BLaER1 (cell line): ENCODE results near the gene LGALS4.
"Not testable (repeated sequence)": the region's sequence is repeated elsewhere in the genome, so short reads cannot be mapped to it uniquely, and the experiment has no call there.

Experiments used
- H3K27ac ChIP-seq: shearing (Covaris generic); formaldehyde crosslinking; 2 replicates; pipeline ENCODE4 v1.8.1; 2022
- H3K27me3 ChIP-seq: shearing (Covaris generic); formaldehyde crosslinking; 2 replicates; pipeline ENCODE4 v1.8.1; 2022
- H3K36me3 ChIP-seq: shearing (Covaris generic); formaldehyde crosslinking; 2 replicates; pipeline ENCODE4 v1.8.1; 2022
- H3K4me1 ChIP-seq: shearing (Covaris generic); formaldehyde crosslinking; 2 replicates; pipeline ENCODE4 v1.8.1; 2022
- H3K4me2 ChIP-seq: shearing (Covaris generic); formaldehyde crosslinking; 2 replicates; pipeline ENCODE4 v1.8.1; 2022
- H3K4me3 ChIP-seq: shearing (Covaris generic); formaldehyde crosslinking; 2 replicates; pipeline ENCODE4 v1.8.1; 2022
- H3K9ac ChIP-seq: shearing (Covaris generic); formaldehyde crosslinking; 2 replicates; pipeline ENCODE4 v1.8.1; 2022
- H3K9me3 ChIP-seq: shearing (Covaris generic); formaldehyde crosslinking; 2 replicates; pipeline ENCODE4 v1.8.1; 2022
- H4K20me1 ChIP-seq: shearing (Covaris generic); formaldehyde crosslinking; 2 replicates; pipeline ENCODE4 v1.8.1; 2022
- Cebpa-rat ChIP-seq: shearing (Covaris generic); IDR thresholded peaks from 2 replicates; pipeline ENCODE4 v1.8.1; 2022

Gene LGALS4

DNA sequence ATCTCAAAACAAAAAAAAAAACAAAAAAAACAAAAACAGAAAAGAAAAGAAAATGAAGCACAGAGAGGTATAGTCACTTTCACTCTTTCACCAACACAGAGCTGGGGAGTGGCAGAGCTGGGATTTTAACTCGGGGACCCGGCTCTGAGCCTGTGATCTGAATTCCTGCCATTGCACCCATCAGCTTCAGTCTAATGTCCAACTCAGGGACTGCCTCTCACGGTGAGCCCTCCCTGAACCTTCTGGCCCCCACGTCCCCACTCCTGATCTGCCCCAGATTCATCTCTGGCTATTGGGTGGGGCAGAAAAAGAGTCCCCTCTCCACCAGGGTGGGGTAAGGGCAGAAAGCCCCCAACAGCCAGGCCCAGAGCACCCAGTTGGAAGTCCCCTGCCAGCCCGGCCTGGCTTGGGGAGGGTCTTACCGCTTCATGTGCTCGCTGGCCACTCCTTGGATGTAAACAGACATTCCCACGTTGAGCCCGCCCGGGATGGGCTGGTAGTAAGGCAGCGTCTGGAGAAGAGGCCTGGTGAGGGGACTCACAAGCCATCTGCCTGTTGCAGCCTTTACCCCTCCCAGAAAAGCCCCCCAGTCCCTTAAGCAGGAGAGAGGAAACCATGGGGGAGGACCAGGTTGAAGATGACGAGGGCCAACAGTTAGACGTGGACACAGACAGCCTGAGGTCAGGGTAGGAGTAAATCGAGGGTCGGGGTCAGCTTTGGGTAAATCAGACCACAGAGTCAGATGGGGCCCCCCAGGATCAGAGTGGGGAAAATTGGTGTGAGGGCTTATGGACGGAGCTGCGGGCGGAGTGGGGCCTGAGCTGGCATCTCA, 520 bp downstream of the LGALS4 start:
- Histone ChIP-seq H3K36me3 (peaks cover 34% of the 10 kb centered on the region), H3K9ac (no peak overlapping the region), H3K27ac (no peak overlapping the region), H3K4me2 (no peak overlapping the region), H3K9me3 (peaks cover 7% of the 10 kb centered on the region; the same call in 1 of the 2 replicates), H3K4me3 (no peak overlapping the region), H3K4me1 (peaks cover 6% of the 10 kb centered on the region), H3K27me3 (no peaks in the 10 kb centered on the region), H4K20me1 (no peaks in the 10 kb centered on the region)
- TF ChIP-seq Cebpa-rat: no peak

DNA sequence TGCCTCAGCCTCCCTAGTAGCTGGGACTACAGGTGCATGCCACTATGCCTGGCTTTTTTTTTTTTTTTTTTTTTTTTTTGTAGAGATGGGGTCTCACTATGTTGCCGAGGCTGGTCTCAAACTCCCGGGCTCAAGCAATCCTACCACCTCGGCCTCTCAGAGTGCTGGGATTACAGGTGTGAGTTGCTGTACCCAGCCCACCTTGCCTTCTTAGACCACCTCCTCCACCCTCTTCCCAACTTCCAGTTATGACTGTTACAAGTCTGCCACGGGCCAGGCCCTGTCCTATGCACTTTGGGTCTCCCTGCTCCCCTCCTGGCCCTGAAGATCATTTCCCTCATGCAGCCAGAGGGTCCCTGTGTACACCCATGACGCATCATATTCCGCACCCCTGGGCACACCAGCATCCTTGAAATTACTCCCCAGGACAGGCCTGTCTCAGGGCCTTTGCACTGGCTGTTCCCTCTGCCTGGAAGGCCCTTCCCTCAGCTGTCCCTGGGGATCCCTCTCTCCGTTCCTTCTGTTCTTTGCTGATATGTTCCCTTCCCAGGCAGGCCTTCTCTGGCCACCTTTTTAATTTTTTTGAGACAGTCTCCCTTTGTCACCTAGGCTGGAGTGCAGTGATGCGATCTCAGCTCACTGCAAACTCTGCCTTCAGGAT, 3.0 kb downstream of the LGALS4 start:
- Histone ChIP-seq H3K36me3 (peaks cover 9% of the 10 kb centered on the region), H3K9ac (no peak overlapping the region), H3K9me3 (peaks cover 7% of the 10 kb centered on the region; the same call in 1 of the 2 replicates), H4K20me1 (no peaks in the 10 kb centered on the region), H3K4me1 (peaks cover 19% of the 10 kb centered on the region), H3K27ac (no peak overlapping the region), H3K27me3 (no peaks in the 10 kb centered on the region), H3K4me2 (no peak overlapping the region), H3K4me3 (no peak overlapping the region)
- no peak for TF ChIP-seq Cebpa-rat

DNA sequence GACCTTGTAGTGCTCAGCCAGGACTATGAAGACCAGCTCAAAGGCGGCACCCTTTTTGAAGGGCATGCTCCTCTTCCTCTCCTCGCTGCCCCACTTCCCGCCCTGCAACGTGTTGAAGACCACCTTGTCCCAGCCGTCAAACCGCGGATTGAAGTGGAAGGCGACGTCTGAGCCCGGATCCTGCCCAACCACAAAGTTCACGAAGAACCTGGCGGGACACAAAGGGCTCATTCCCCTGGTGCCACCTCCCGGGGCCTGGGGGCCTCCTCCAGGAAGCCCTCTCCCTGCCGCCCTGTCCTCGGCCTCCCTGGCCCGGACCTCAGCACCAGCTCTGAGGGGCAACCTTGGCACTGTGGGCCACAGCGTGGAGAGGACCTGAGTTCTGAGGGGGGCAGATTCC, 4.0 kb downstream of the LGALS4 start:
- no peaks in the 10 kb centered on the region for H3K27me3 ChIP-seq
- no peak overlapping the region for H3K4me2 ChIP-seq
- H3K4me1 ChIP-seq: peaks cover 19% of the 10 kb centered on the region
- no peaks in the 10 kb centered on the region for H4K20me1 ChIP-seq
- no peak for TF ChIP-seq Cebpa-rat
- peaks cover 4% of the 10 kb centered on the region; the same call in 1 of the 2 replicates for H3K36me3 ChIP-seq
- H3K9ac ChIP-seq: no peak overlapping the region
- H3K27ac ChIP-seq: no peak overlapping the region
- H3K9me3 ChIP-seq: peaks cover 7% of the 10 kb centered on the region; the same call in 1 of the 2 replicates
- H3K4me3 ChIP-seq: no peak overlapping the region

DNA sequence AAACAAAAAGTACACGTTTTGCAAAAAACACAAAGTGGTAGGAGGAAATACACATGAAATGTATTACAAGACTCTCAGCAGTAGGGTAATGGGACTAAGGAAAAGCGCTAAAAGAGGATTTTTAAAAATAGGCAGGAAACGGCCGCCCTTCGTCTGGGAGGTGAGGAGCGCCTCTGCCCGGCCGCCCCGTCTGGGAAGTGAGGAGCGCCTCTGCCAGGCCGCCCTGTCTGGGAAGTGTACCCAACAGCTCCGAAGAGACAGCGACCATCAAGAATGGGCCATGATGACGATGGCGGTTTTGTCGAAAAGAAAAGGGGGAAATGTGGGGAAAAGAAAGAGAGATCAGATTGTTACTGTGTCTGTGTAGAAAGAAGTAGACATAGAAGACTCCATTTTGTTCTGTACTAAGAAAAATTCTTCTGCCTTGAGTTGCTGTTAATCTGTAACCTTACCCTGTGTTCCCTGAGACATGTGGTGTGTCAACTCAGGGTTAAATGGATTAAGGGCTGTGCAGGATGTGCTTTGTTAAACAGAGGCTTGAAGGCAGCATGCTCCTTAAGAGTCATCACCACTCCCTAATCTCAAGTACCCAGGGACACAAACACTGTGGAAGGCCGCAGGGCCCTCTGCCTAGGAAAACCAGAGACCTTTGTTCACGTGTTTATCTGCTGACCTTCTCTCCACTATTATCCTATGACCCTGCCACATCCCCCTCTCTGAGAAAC, 5.2 kb downstream of the LGALS4 start:
- not testable (repeated sequence) for H3K4me2 ChIP-seq, H3K9me3 ChIP-seq, H3K4me3 ChIP-seq, H3K27me3 ChIP-seq, H3K27ac ChIP-seq, H3K36me3 ChIP-seq, H4K20me1 ChIP-seq, H3K9ac ChIP-seq
- peaks cover 19% of the 10 kb centered on the region for H3K4me1 ChIP-seq

DNA sequence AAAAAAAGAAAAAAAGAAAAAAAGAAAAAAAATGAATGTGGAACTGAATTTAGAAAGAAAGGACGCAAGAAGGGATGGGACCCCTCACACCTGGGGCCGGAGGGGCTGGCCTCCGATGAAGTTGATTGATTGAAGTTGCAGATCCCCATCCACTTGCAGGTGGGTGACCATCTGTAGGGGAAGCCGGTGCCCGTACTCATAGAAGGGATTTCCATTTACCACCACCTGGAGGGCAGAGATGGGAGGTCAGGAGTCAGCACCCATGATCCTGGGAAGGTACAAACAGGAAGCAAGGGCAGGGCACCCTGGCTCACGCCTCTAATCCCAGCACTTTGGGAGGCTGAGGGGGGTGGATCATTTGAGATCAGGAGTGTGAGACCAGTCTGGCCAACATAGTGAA, 6.4 kb downstream of the LGALS4 start:
- Histone ChIP-seq H3K36me3 (peaks cover 4% of the 10 kb centered on the region; the same call in 1 of the 2 replicates), H3K27ac (no peak overlapping the region), H3K4me2 (no peak overlapping the region), H3K9ac (no peak overlapping the region), H3K27me3 (no peaks in the 10 kb centered on the region), H3K4me3 (no peak overlapping the region), H4K20me1 (no peaks in the 10 kb centered on the region), H3K9me3 (peaks cover 7% of the 10 kb centered on the region; the same call in 1 of the 2 replicates), H3K4me1 (peaks cover 19% of the 10 kb centered on the region)
- no peak for TF ChIP-seq Cebpa-rat

DNA sequence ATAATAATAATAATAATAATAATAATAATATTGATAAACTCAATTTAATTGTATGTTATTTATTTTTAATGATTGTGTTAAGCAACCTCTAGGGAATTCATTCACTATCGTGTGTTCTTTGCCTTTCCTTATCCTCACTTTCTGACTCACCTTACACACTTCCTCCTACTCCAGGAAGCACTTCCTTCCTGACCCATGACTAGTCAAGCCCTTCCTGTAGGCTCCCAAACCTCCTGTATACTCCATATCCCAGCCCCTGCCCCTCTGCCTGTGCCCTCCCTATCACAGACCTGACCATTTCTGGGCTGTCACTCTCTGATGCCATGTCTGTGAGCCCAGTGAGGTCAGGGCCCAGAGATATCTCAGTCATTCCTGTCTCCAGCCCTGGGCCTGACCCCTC, 7.6 kb downstream of the LGALS4 start:
- Histone ChIP-seq H3K4me3 (no peak overlapping the region), H3K4me2 (0 out of 2 replicates have a peak overlapping the region, but pooled peaks have one; percentile 22), H3K9ac (no peak overlapping the region), H3K27ac (no peak overlapping the region), H4K20me1 (no peaks in the 10 kb centered on the region), H3K27me3 (no peaks in the 10 kb centered on the region), H3K36me3 (peaks cover 4% of the 10 kb centered on the region; the same call in 1 of the 2 replicates), H3K4me1 (peaks cover 19% of the 10 kb centered on the region), H3K9me3 (peaks cover 7% of the 10 kb centered on the region; the same call in 1 of the 2 replicates)
- TF ChIP-seq Cebpa-rat: no peak

DNA sequence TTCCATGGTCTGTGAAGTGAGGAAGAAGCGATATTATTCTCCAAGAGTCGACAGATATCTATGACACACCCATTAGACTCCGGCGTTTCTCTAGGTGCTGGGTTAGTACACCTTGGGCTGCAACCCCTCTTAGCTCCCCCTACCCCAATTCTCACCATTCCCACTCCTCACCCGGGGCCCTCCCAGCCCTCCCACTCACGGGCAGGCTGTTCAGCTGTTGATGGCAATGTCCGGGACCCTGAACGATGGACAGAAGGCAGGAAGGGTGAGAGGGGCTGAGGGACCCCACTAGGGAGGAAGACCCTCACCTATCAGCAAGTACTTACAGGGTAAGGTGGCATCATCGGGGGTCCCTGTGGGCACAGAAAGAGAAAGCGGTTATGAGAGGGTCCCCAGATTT, 9.2 kb downstream of the LGALS4 start:
- Histone ChIP-seq H3K9me3 (peaks cover 3% of the 10 kb centered on the region; the same call in 1 of the 2 replicates), H4K20me1 (no peaks in the 10 kb centered on the region), H3K27me3 (no peaks in the 10 kb centered on the region), H3K9ac (no peak overlapping the region), H3K36me3 (no peaks in the 10 kb centered on the region), H3K4me3 (no peak overlapping the region), H3K4me2 (no peak overlapping the region), H3K27ac (no peak overlapping the region), H3K4me1 (peaks cover 19% of the 10 kb centered on the region)
- no peak for TF ChIP-seq Cebpa-rat

DNA sequence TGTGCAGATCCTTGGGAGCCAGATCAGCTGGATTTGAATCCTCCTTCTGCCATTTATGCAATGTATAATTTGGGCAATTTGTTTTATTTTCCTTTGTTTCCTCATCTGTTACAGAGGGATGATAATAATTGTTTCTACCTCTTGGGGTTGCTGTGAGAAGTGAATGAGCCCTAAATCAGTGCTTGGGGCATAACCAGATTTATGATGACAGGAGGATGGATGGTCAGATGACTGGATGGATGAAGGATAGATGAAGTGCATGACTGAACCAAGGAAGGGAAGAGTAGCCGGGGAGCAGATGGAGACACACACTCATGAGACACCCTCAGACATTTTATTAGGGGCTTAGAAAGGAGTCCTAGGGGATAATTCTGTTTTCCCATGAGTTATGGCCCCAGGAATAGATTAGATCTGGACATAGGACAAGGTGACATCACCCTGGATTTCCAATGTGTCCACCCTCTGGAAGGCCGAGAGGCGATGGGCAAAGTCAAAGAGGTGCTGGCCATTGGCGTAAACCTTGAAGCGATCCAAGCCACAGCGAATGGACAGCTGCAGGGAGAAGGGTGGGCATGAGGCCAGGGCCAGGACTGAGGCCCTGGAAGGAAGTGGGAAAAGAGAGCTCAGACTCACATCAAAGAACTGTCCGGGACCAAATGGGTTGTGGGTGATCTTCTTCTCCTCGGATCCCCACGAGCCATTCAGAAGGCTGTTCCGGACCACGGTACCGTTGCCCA, 11.2 kb downstream of the LGALS4 start:
- no peaks in the 10 kb centered on the region for H4K20me1 ChIP-seq
- no peaks in the 10 kb centered on the region for H3K27me3 ChIP-seq
- H3K36me3 ChIP-seq: no peaks in the 10 kb centered on the region
- H3K9me3 ChIP-seq: no peaks in the 10 kb centered on the region
- H3K27ac ChIP-seq: no peak overlapping the region
- H3K4me1 ChIP-seq: peaks cover 6% of the 10 kb centered on the region
- H3K4me3 ChIP-seq: no peak overlapping the region
- H3K4me2 ChIP-seq: no peak overlapping the region
- TF ChIP-seq Cebpa-rat: no peak
- H3K9ac ChIP-seq: no peak overlapping the region

DNA sequence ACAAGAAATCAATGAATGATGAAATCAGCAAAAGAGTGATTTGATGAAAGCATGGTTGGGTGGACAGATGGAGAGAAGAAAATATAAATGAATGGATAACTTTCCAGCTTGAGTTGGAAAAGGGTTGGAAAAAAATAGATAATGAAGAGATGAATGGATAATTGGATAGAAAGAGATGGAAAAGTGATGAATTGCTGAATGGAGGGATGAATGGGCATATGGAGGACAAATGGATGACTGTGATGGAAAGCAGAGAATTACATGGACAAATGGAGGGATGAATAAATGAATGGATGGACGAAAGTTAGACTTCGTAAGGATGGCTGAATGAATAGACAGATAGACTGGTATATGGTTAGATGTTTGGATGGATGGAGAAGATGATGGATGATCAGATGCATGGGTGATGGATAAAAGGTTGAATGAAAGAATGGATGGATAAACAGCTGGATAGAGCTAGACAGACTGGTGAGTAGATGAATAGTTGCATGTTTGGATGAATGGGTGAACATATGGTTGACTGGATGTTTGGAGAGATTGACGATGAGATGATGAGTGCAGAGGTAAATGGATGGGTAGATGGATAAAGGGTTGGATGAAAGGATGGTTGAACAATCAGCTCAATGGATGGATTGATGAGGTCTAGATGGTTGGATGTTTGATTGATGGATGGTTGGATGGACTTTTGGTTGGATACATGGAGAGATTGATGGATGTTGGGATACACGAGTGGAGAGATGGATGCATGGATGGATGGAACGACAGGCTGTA, 12.0 kb downstream of the LGALS4 start:
- H3K9me3 ChIP-seq: peaks cover 1% of the 10 kb centered on the region; the same call in 1 of the 2 replicates
- H4K20me1 ChIP-seq: no peaks in the 10 kb centered on the region
- H3K4me1 ChIP-seq: peaks cover 6% of the 10 kb centered on the region
- H3K4me3 ChIP-seq: no peak overlapping the region
- no peak overlapping the region for H3K9ac ChIP-seq
- H3K27me3 ChIP-seq: no peaks in the 10 kb centered on the region
- TF ChIP-seq Cebpa-rat: no peak
- H3K27ac ChIP-seq: no peak overlapping the region
- H3K4me2 ChIP-seq: no peak overlapping the region
- H3K36me3 ChIP-seq: no peaks in the 10 kb centered on the region
